ENCODE measurements around the gene ZNF273.

ZNF273 gene

DNA sequence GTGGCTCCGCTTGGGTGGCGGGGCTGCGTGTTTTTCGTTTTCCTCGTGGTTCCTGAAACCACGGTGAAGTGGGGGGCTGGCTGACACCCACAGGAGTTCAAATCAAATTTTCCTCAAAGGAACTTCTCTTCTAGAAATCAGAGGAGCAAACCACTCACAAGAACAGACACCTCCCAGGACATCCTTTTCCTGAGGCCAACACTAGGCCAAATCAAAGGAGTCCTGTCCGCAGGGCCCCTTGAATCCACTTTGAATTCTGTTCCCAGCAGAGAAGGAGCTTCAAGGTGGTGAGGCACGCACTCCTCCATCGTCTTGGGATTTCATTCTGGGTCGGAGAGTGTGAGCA is 29.9 kb upstream of the ZNF273 start:
- no peak for DNase-seq (ENCODE audit: low read depth)
- TF ChIP-seq, protein P1, sequence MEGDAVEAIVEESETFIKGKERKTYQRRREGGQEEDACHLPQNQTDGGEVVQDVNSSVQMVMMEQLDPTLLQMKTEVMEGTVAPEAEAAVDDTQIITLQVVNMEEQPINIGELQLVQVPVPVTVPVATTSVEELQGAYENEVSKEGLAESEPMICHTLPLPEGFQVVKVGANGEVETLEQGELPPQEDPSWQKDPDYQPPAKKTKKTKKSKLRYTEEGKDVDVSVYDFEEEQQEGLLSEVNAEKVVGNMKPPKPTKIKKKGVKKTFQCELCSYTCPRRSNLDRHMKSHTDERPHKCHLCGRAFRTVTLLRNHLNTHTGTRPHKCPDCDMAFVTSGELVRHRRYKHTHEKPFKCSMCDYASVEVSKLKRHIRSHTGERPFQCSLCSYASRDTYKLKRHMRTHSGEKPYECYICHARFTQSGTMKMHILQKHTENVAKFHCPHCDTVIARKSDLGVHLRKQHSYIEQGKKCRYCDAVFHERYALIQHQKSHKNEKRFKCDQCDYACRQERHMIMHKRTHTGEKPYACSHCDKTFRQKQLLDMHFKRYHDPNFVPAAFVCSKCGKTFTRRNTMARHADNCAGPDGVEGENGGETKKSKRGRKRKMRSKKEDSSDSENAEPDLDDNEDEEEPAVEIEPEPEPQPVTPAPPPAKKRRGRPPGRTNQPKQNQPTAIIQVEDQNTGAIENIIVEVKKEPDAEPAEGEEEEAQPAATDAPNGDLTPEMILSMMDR (conservative IDR thresholded peaks at IDR 0.05; ENCODE audit: control insufficient read depth, insufficient read depth, low read depth, low read length): no peak
- H3K4me3 ChIP-seq (ENCODE audit: control insufficient read depth, low read depth, low read length): no peak overlapping the region

DNA sequence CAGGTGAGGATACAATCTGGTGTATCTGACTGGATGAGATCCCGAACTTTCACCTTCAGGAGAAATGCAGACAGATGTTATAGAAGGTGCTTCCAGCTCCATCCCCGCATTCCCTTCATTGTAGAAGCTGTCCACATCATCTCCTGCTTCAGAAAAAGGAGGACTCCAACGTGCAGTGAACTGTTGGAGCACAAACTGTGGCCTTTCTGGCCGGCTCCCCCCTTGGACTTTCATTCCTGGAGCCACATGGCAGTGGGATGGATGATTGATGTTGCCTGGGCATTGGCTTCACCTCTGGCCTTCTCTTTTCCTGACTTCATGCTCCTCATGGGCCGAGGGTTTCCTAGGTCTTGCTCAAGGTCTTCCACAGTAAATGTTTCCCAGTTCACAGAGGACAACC is 29.6 kb upstream of the ZNF273 start:
- no peak for DNase-seq (ENCODE audit: low read depth)
- no peak overlapping the region for H3K4me3 ChIP-seq (ENCODE audit: control insufficient read depth, low read depth, low read length)
- TF ChIP-seq, protein P1 (conservative IDR thresholded peaks at IDR 0.05; ENCODE audit: control insufficient read depth, insufficient read depth, low read depth, low read length): no peak

DNA sequence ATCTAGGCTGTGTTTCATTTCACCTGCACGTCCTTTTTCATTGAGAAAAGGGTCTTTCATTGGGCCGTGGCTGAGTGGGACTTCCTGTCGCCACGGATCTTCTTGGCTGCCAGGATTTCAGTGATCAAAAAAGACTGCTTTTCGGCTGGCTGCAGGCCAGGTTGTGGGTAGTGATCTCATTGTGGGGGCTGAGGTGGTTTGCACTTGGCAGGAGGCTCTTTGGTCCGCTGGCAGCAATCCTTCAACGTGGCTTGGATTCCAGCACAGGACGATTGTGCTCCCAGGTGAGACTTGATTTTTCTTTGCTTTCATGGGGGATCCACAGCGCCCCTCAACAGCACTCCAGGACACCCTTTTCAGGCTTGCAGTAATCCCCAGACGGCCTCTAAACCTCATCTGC is 29.0 kb upstream of the ZNF273 start:
- no peak overlapping the region for H3K4me3 ChIP-seq (ENCODE audit: control insufficient read depth, low read depth, low read length)
- TF ChIP-seq, protein P1 (conservative IDR thresholded peaks at IDR 0.05; ENCODE audit: control insufficient read depth, insufficient read depth, low read depth, low read length): no peak

DNA sequence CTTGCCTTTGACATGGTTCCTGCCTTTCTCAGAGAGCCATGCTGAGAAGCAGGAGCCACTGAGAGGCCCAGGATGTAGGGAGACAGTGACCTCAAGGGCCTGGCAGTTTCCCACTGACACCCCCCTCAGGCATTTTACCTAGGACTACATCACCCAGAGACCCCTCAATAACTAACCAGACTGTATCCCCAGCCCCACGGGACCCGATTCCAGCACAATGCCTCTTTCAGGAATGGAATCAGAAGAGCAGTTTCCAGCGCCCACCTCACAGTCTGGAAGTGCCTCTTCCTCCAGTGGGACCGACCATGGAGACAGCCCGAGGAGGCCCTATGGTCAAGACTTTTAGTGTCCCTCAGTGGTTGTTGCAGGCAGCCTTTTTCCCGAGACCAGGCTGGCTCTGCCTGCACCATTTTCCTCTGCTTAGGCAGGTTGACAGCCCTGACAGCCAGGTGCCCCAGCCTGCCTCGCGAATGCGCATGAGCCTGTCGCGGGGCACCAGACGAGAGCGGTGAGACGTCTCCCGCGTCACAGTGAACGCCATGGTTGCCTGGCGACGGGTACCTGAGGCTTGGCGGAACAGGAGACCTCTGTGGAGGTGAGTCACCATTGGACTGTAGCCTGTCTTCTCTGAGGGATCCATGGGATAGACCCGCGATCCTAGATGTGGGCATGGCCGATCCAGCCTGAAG is 28.4 kb upstream of the ZNF273 start:
- no peak for DNase-seq (ENCODE audit: low read depth)
- TF ChIP-seq, protein P1 (conservative IDR thresholded peaks at IDR 0.05; ENCODE audit: control insufficient read depth, insufficient read depth, low read depth, low read length): no peak
- no peak overlapping the region for H3K4me3 ChIP-seq (ENCODE audit: control insufficient read depth, low read depth, low read length)

More for the DNA sequence above, 29.0 kb upstream of the ZNF273 start:
- peak; percentile 12 for DNase-seq (ENCODE audit: low read depth)

DNA sequence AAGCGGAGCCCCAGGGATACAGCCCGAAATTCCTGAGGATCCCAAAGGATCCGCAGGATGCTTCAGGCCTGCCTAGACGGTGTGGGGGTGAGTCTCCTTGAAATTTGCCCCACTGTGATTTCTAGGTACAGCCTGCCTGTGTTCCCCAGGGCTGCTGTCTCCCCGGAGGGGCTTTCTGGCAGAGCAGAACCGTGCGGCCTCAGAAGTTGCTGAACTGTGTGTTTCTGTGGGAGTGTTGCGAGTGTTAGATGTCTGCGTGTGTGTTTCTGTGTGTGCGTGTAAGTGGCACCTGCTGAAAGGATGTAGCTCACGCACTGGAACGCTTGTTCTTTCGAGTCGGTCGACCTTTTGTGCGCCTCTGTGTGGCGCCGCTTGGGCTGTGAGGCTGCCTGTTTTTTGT is 27.8 kb upstream of the ZNF273 start:
- H3K4me3 ChIP-seq (ENCODE audit: control insufficient read depth, low read depth, low read length): no peak overlapping the region
- no peak for DNase-seq (ENCODE audit: low read depth)
- TF ChIP-seq, protein P1 (conservative IDR thresholded peaks at IDR 0.05; ENCODE audit: control insufficient read depth, insufficient read depth, low read depth, low read length): no peak

DNA sequence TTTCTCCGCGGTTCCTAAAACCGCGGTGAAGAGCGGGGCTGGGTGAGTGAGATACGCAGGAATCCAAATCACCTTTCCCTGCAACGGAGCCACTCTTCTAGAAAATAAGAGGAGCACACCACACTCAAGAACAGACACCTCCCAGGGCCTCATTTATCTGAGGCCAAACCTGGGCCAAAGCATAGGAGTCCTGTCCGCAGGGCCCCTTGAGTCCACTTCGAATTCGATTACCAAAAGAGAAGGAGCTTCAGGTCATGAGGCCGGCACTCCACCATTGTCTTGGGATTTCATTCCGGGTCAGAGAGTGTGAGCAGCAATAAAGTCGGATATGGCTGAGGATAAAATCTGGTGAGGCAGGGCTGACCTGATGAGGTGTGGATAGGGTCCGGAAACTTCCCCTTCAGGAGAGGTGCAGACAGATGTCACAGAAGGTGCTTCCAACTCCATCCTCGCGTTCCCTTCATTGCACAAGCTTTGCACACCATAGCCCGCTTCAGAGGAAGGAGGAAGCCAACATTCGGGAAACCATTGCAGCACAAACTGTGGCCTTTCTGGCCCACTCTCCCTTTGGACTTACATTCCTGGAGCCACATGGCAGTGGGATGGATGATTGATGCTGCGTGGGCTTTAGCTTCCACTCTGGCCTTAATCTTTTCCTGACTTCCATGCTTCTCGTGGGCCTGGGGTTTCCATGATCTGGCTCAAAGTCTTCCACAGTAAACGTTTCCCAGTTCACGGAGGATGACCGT is 27.2 kb upstream of the ZNF273 start:
- no peak overlapping the region for H3K4me3 ChIP-seq (ENCODE audit: control insufficient read depth, low read depth, low read length)
- DNase-seq (ENCODE audit: low read depth): no peak
- TF ChIP-seq, protein P1 (conservative IDR thresholded peaks at IDR 0.05; ENCODE audit: control insufficient read depth, insufficient read depth, low read depth, low read length): no peak
